ENCODE measurements around the gene UTP14C. TPM values are rescaled to one million over a fixed set of nuclear protein-coding genes. Genes with fewer than 3 reads are reported as not detected.

Gene UTP14C
- total and polyA plus RNA-seq, 2 experiments from 2014 or later, result 10.0 to 24.7 TPM

- peaks cover 4% of the 10 kb centered on the region for H3K4me1 ChIP-seq (ENCODE audit: insufficient read depth)
- TF ChIP-seq CTCF (IDR thresholded peaks at IDR 0.05; ENCODE audit: poor library complexity) (no peak), EZH2phosphoT487 (IDR thresholded peaks at IDR 0.05; ENCODE audit: low read depth, severe bottlenecking, unreplicated experiment) (no peak), EZH2 (IDR thresholded peaks at IDR 0.05; ENCODE audit: borderline replicate concordance) (no peak)
- no peak overlapping the region for H3K4me2 ChIP-seq
- no peaks in the 10 kb centered on the region for H4K20me1 ChIP-seq (ENCODE audit: insufficient read depth, poor library complexity, severe bottlenecking)
- H3K9me2 ChIP-seq (replicated peaks; ENCODE audit: insufficient read depth), result no peaks in the 10 kb centered on the region
- H3K4me3 ChIP-seq, result no peak overlapping the region
- H3K79me2 ChIP-seq, result peaks cover 46% of the 10 kb centered on the region
- no peak for DNase-seq (ENCODE audit: low spot score)
- 98% methylated on average over 3 of the region's 3 CpGs for WGBS (ENCODE audit: low lambda C conversion rate, missing lambda C conversion rate)
- H3K36me3 ChIP-seq (replicated peaks; ENCODE audit: insufficient read depth, low read depth), result no peaks in the 10 kb centered on the region
- no peaks in the 10 kb centered on the region for H3K9me3 ChIP-seq (ENCODE audit: low read depth)
- H2AFZ ChIP-seq, result no peak overlapping the region
- no peaks in the 10 kb centered on the region for H3K27me3 ChIP-seq
- no peak overlapping the region for H3K27ac ChIP-seq
Observed at GRCh38 chr13:52020191-52020590, 4.3 kb upstream of the UTP14C start.

DNA sequence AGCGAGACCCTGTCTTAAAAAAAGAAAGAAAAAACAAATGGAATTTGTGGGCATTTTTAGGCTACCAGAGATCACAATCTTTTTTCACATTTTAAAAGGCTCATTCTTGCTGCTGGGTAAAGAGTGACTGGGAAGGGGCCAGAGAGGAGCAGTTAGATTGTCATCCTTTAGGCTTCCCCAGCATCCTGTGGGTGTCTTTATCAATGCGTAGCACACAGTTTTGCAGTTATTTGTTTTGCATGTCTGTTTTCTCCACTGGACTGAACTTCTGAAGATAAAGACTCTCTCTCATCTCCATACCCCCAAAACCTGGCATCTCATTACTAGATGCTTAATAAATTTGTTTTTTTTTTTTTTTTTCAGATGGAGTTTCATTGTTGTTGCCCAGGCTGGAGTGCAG is 2.1 kb upstream of the UTP14C start:
- peaks cover under 1% of the 10 kb centered on the region for H4K20me1 ChIP-seq (ENCODE audit: insufficient read depth, poor library complexity, severe bottlenecking)
- TF ChIP-seq CTCF (IDR thresholded peaks at IDR 0.05; ENCODE audit: poor library complexity), result no peak
- peaks cover 18% of the 10 kb centered on the region for H3K4me1 ChIP-seq (ENCODE audit: insufficient read depth)
- no peak overlapping the region for H3K27ac ChIP-seq
- no peaks in the 10 kb centered on the region for H3K9me3 ChIP-seq (ENCODE audit: low read depth)
- no peaks in the 10 kb centered on the region for H3K9me2 ChIP-seq (replicated peaks; ENCODE audit: insufficient read depth)
- 95% methylated on average over 2 of the region's 2 CpGs for WGBS (ENCODE audit: low lambda C conversion rate, missing lambda C conversion rate)
- peaks cover 42% of the 10 kb centered on the region for H3K79me2 ChIP-seq
- H3K4me3 ChIP-seq, result no peak overlapping the region
- no peak overlapping the region for H2AFZ ChIP-seq
- H3K36me3 ChIP-seq (replicated peaks; ENCODE audit: insufficient read depth, low read depth), result no peaks in the 10 kb centered on the region
- no peak for DNase-seq (ENCODE audit: low spot score)
- H3K27me3 ChIP-seq, result no peaks in the 10 kb centered on the region
- H3K4me2 ChIP-seq, result no peak overlapping the region

GRCh38 chr13:52025475-52026245 is 1.2 kb downstream of the UTP14C start:
- no peaks in the 10 kb centered on the region for H3K27me3 ChIP-seq
- H3K9me3 ChIP-seq (ENCODE audit: low read depth), result no peaks in the 10 kb centered on the region
- WGBS (ENCODE audit: low lambda C conversion rate, missing lambda C conversion rate), result 94% methylated on average over 8 of the region's 8 CpGs
- TF ChIP-seq EZH2 (IDR thresholded peaks at IDR 0.05; ENCODE audit: borderline replicate concordance) (no peak), EZH2phosphoT487 (IDR thresholded peaks at IDR 0.05; ENCODE audit: low read depth, severe bottlenecking, unreplicated experiment) (no peak), CTCF (IDR thresholded peaks at IDR 0.05; ENCODE audit: poor library complexity) (no peak)
- no peak for DNase-seq (ENCODE audit: low spot score)
- H3K4me1 ChIP-seq (ENCODE audit: insufficient read depth), result peaks cover 18% of the 10 kb centered on the region
- peaks cover 2% of the 10 kb centered on the region for H4K20me1 ChIP-seq (ENCODE audit: insufficient read depth, poor library complexity, severe bottlenecking)
- no peak overlapping the region for H3K4me3 ChIP-seq
- H3K4me2 ChIP-seq, result peak overlapping the region; percentile 17
- H3K79me2 ChIP-seq, result peaks cover 48% of the 10 kb centered on the region
- no peaks in the 10 kb centered on the region for H3K9me2 ChIP-seq (replicated peaks; ENCODE audit: insufficient read depth)
- no peak overlapping the region for H2AFZ ChIP-seq
- peak overlapping the region; percentile 5 for H3K27ac ChIP-seq
- H3K36me3 ChIP-seq (replicated peaks; ENCODE audit: insufficient read depth, low read depth), result no peaks in the 10 kb centered on the region
